GM12873 (cell line): ENCODE data around the gene SRRM1.

Experiments used
- CTCF ChIP-seq: IDR thresholded peaks from 2 replicates; pipeline ENCODE4 v1.5.1; 2012; ENCODE audit warnings: low read depth, mild to moderate bottlenecking, moderate library complexity, low read length, control low read depth; ENCODE audit not compliant: insufficient read depth; ENCODE audit errors: missing control alignments

Gene SRRM1

GRCh38 chr1:24659166-24659904, 16.2 kb downstream of the SRRM1 start:
- no peak for TF ChIP-seq CTCF

- no peak for TF ChIP-seq CTCF
Measured at GRCh38 chr1:24659993-24660665, 17.0 kb downstream of the SRRM1 start.

- no peak for TF ChIP-seq CTCF
Measured at GRCh38 chr1:24664507-24665033, 21.5 kb downstream of the SRRM1 start.

GRCh38 chr1:24666794-24667193, 23.7 kb downstream of the SRRM1 start:
- no peak for TF ChIP-seq CTCF

- TF ChIP-seq CTCF: no peak
Measured at GRCh38 chr1:24673341-24673740, 30.2 kb downstream of the SRRM1 start.

GRCh38 chr1:24679725-24680124, 36.6 kb downstream of the SRRM1 start:
- no peak for TF ChIP-seq CTCF

GRCh38 chr1:24683713-24684162, 40.6 kb downstream of the SRRM1 start:
- TF ChIP-seq CTCF: no peak
